CD4-positive, CD25-positive, alpha-beta regulatory T cell (primary cell): ENCODE data around the gene C3orf70. TPM values are rescaled to one million over a fixed set of nuclear protein-coding genes. Genes with fewer than 3 reads are reported as not detected.

Experiments used
- ATAC-seq, 2 donors: fragments of 150-1000 bp; cut with Tn5 transposase; one replicate each; pipeline ENCODE4 v1.10.0; 2021; ENCODE audit warnings: low read depth in 2 of 2, moderate number of reproducible peaks in 2 of 2, moderate library complexity in 1 of 2
- DNase-seq, 3 donors: peaks; one replicate each; pipeline versions ENCODE4 v3.0.0 to v3.0.0-alpha.2; 2012 to 2022; ENCODE audit warnings: mixed read lengths in 1 of 3
- H3K27ac ChIP-seq: one replicate; pipeline ENCODE4 v1.7.0; 2013; ENCODE audit warnings: mild to moderate bottlenecking, low read length; ENCODE audit not compliant: insufficient read depth, poor library complexity, severe bottlenecking
- H3K27me3 ChIP-seq: one replicate; pipeline ENCODE4 v1.7.0; 2013; ENCODE audit warnings: low read length; ENCODE audit not compliant: control insufficient read depth, insufficient read depth
- H3K36me3 ChIP-seq: one replicate; pipeline ENCODE4 v1.7.0; 2013; ENCODE audit warnings: mild to moderate bottlenecking, low read length, moderate library complexity; ENCODE audit not compliant: control insufficient read depth, insufficient read depth
- H3K4me1 ChIP-seq: 2 replicates; pipeline ENCODE4 v1.7.0; 2013; ENCODE audit warnings: mild to moderate bottlenecking, low read length; ENCODE audit not compliant: insufficient read depth, control insufficient read depth, poor library complexity, severe bottlenecking
- H3K4me3 ChIP-seq: one replicate; pipeline ENCODE4 v1.7.0; 2013; ENCODE audit warnings: low read depth, mild to moderate bottlenecking, low read length, moderate library complexity
- H3K9me3 ChIP-seq, 2 experiments: 1 replicate in 1 of 2; 2 replicates in 1 of 2; pipeline ENCODE4 v1.7.0; 2013; ENCODE audit warnings: low read length in 2 of 2, mild to moderate bottlenecking in 1 of 2, moderate library complexity in 1 of 2; ENCODE audit not compliant: control insufficient read depth in 2 of 2
- H3K27ac Mint-ChIP-seq, 3 donors: one replicate each; pipeline ENCODE4 v1.8.0; 2020 to 2022; ENCODE audit warnings: mild to moderate bottlenecking in 3 of 3, mixed read lengths in 3 of 3, moderate library complexity in 2 of 3
- H3K27me3 Mint-ChIP-seq: one replicate; pipeline ENCODE4 v1.8.0; 2022; ENCODE audit warnings: mild to moderate bottlenecking, mixed read lengths
- H3K36me3 Mint-ChIP-seq: one replicate; pipeline ENCODE4 v1.8.0; 2020; ENCODE audit warnings: mixed read lengths
- H3K4me1 Mint-ChIP-seq, 4 donors: one replicate each; pipeline ENCODE4 v1.8.0; 2020 to 2022; ENCODE audit warnings: mixed read lengths in 4 of 4, mild to moderate bottlenecking in 1 of 4
- H3K4me3 Mint-ChIP-seq, 4 donors: one replicate each; pipeline ENCODE4 v1.8.0; 2020 to 2022; ENCODE audit warnings: mild to moderate bottlenecking in 4 of 4, mixed read lengths in 4 of 4, moderate library complexity in 3 of 4
- H3K9me3 Mint-ChIP-seq, 7 donors: one replicate each; pipeline ENCODE4 v1.8.0; 2020 to 2022; ENCODE audit warnings: mixed read lengths in 7 of 7, mild to moderate bottlenecking in 3 of 7, moderate library complexity in 2 of 7
- polyA plus RNA-seq, 4 donors: library from polyadenylated mRNA; unstranded; fragments of 300-500 nt; fragmentation: Illumina TruSeq; gene quantifications; one replicate each; pipeline ENCODE4 v1.2.3, GENCODE V29; 2021
- total RNA-seq: library from RNA; stranded (reverse); gene quantifications from one replicate; pipeline ENCODE4 v1.2.3, GENCODE V29; 2022

Gene C3orf70
- total and polyA plus RNA-seq, 5 donors from 2014 or later = not detected

GRCh38 chr3:185082149-185082548 is 70.7 kb downstream of the C3orf70 start:
- DNase-seq (no peak), ATAC-seq (no peak)
- Histone ChIP-seq H3K4me1 (no peaks in the 10 kb centered on the region), H3K27ac (no peak overlapping the region), H3K9me3 (no peaks in the 10 kb centered on the region), H3K4me3 (no peak overlapping the region), H3K27me3 (peaks cover 4% of the 10 kb centered on the region), H3K36me3 (no peaks in the 10 kb centered on the region)
- H3K9me3 Mint-ChIP-seq = peaks cover 0 to 1% (median 0%) of the 10 kb centered on the region in 7 donors
- H3K4me3 Mint-ChIP-seq = no peak overlapping the region
- H3K4me1 Mint-ChIP-seq = no peaks in the 10 kb centered on the region
- H3K27ac Mint-ChIP-seq = no peak overlapping the region
- H3K27me3 Mint-ChIP-seq = peaks cover 5% of the 10 kb centered on the region
- H3K36me3 Mint-ChIP-seq = no peaks in the 10 kb centered on the region

DNA sequence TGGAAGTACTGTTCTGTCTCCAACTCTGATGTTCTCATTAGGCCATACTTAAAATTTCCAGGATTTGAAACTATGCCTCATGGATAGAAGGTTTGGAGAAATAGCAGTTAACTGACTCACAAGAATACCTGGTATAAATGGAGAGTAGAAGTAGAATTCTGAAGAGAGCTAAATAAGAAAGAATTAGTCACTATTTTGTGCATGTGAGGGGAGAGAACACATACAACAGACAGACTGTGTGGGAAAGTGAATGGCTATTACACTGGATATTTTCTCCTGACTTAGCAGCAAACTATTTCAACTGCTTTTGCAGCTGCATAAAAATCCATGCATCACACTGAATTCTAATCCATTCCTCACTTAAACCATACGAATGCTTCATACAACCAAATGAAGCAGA is 71.3 kb downstream of the C3orf70 start:
- no peak overlapping the region for H3K27ac Mint-ChIP-seq
- Histone ChIP-seq H3K36me3 (no peaks in the 10 kb centered on the region), H3K4me1 (no peaks in the 10 kb centered on the region), H3K4me3 (no peak overlapping the region), H3K27ac (no peak overlapping the region), H3K9me3 (no peaks in the 10 kb centered on the region), H3K27me3 (peaks cover 3% of the 10 kb centered on the region)
- no peaks in the 10 kb centered on the region for H3K36me3 Mint-ChIP-seq
- H3K9me3 Mint-ChIP-seq = peaks cover 0 to 1% (median 0%) of the 10 kb centered on the region in 7 donors
- H3K4me1 Mint-ChIP-seq = no peaks in the 10 kb centered on the region
- no peak overlapping the region for H3K4me3 Mint-ChIP-seq
- DNase-seq = no peak
- ATAC-seq = no peak
- H3K27me3 Mint-ChIP-seq = peaks cover 5% of the 10 kb centered on the region

GRCh38 chr3:185079625-185080024 is 73.2 kb downstream of the C3orf70 start:
- ATAC-seq = no peak
- Histone ChIP-seq H3K4me3 (no peak overlapping the region), H3K36me3 (no peaks in the 10 kb centered on the region), H3K27ac (no peak overlapping the region), H3K27me3 (no peaks in the 10 kb centered on the region), H3K4me1 (no peaks in the 10 kb centered on the region), H3K9me3 (no peaks in the 10 kb centered on the region)
- peaks cover 0 to 1% (median 0%) of the 10 kb centered on the region in 7 donors for H3K9me3 Mint-ChIP-seq
- DNase-seq = no peak
- H3K27me3 Mint-ChIP-seq = peaks cover 5% of the 10 kb centered on the region
- no peaks in the 10 kb centered on the region for H3K36me3 Mint-ChIP-seq
- H3K27ac Mint-ChIP-seq = no peak overlapping the region
- no peaks in the 10 kb centered on the region for H3K4me1 Mint-ChIP-seq
- no peak overlapping the region for H3K4me3 Mint-ChIP-seq

- Histone ChIP-seq H3K4me3 (no peak overlapping the region), H3K36me3 (no peaks in the 10 kb centered on the region), H3K9me3 (no peaks in the 10 kb centered on the region), H3K27ac (no peak overlapping the region), H3K4me1 (no peaks in the 10 kb centered on the region), H3K27me3 (no peaks in the 10 kb centered on the region)
- ATAC-seq (no peak), DNase-seq (no peak)
- no peaks in the 10 kb centered on the region for H3K36me3 Mint-ChIP-seq
- H3K4me3 Mint-ChIP-seq = no peak overlapping the region
- H3K27ac Mint-ChIP-seq = no peak overlapping the region
- H3K4me1 Mint-ChIP-seq = no peaks in the 10 kb centered on the region
- no peaks in the 10 kb centered on the region for H3K27me3 Mint-ChIP-seq
- no peaks in the 10 kb centered on the region for H3K9me3 Mint-ChIP-seq
Measured at GRCh38 chr3:185076219-185076618, 76.6 kb downstream of the C3orf70 start.

DNA sequence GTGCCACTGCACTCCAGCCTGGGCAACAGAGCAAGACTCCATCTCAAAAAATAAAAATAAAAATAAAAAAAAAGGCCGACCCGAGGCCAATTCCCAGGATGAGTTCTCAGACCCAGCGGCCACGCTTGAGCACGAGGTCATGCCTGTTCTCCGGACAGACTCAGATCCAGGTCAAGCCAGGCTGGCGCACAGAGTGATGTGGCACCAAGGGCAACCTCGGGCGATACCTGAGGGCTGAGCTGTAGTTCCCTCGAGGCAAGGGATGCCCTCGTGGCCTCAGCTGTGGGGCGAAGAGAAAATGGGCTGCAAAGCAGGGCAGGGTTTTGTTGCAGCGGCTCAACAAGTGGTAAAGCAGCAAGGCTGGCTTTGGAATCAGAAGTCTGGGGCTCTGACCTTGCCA is 77.3 kb downstream of the C3orf70 start:
- Histone ChIP-seq H3K4me3 (no peak overlapping the region), H3K27ac (no peak overlapping the region), H3K27me3 (no peaks in the 10 kb centered on the region), H3K9me3 (no peaks in the 10 kb centered on the region), H3K36me3 (no peaks in the 10 kb centered on the region), H3K4me1 (no peaks in the 10 kb centered on the region)
- Mint-ChIP-seq H3K9me3 (peaks cover 0 to 1% (median 0%) of the 10 kb centered on the region in 7 donors), H3K27ac (no peak overlapping the region), H3K27me3 (no peaks in the 10 kb centered on the region), H3K4me1 (no peaks in the 10 kb centered on the region), H3K4me3 (no peak overlapping the region), H3K36me3 (no peaks in the 10 kb centered on the region)
- no peak for ATAC-seq
- DNase-seq = no peak

DNA sequence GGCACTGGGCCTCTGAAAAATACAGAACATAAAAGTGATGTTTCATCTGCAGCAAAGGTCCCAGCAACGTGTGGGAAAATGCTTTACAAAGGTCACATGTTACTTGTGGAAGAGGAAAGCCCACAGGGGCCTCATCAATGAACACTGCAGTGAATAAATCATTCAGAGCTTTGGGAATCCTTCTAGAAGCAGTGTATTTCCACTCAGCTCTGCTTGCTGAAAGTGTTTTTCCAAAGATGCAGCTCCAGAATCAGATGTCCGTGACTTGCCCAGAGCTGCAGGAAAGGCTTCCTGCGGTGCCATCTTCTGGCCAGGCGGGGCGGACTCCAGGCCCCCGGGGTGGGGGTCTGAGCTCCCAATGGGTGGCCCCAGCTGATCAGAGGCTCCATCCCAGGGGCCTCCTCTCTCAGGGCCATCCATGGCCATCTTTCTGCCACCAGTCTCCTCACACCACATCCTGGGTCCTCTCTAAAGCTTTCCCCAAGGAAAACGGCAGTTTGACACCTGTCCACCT is 81.5 kb downstream of the C3orf70 start:
- no peaks in the 10 kb centered on the region for H3K36me3 ChIP-seq
- DNase-seq (no peak), ATAC-seq (no peak)
- Mint-ChIP-seq H3K27ac (no peak overlapping the region), H3K9me3 (peaks cover 0 to 1% (median 0%) of the 10 kb centered on the region in 7 donors), H3K36me3 (no peaks in the 10 kb centered on the region), H3K27me3 (no peaks in the 10 kb centered on the region), H3K4me3 (no peak overlapping the region), H3K4me1 (no peaks in the 10 kb centered on the region)
- H3K27me3 ChIP-seq = no peaks in the 10 kb centered on the region
- no peaks in the 10 kb centered on the region for H3K4me1 ChIP-seq
- no peak overlapping the region for H3K27ac ChIP-seq
- H3K4me3 ChIP-seq = no peak overlapping the region
- no peaks in the 10 kb centered on the region for H3K9me3 ChIP-seq

GRCh38 chr3:185070491-185071286 is 82.2 kb downstream of the C3orf70 start:
- Mint-ChIP-seq H3K27ac (no peak overlapping the region), H3K4me3 (no peak overlapping the region), H3K4me1 (no peaks in the 10 kb centered on the region), H3K36me3 (no peaks in the 10 kb centered on the region), H3K9me3 (peaks cover 0 to 1% (median 0%) of the 10 kb centered on the region in 7 donors), H3K27me3 (no peaks in the 10 kb centered on the region)
- Histone ChIP-seq H3K36me3 (no peaks in the 10 kb centered on the region), H3K4me3 (no peak overlapping the region), H3K9me3 (no peaks in the 10 kb centered on the region), H3K27ac (no peak overlapping the region), H3K27me3 (no peaks in the 10 kb centered on the region), H3K4me1 (no peaks in the 10 kb centered on the region)
- DNase-seq = no peak
- no peak for ATAC-seq
